ENCODE results near the gene TMEM131L.

DNA sequence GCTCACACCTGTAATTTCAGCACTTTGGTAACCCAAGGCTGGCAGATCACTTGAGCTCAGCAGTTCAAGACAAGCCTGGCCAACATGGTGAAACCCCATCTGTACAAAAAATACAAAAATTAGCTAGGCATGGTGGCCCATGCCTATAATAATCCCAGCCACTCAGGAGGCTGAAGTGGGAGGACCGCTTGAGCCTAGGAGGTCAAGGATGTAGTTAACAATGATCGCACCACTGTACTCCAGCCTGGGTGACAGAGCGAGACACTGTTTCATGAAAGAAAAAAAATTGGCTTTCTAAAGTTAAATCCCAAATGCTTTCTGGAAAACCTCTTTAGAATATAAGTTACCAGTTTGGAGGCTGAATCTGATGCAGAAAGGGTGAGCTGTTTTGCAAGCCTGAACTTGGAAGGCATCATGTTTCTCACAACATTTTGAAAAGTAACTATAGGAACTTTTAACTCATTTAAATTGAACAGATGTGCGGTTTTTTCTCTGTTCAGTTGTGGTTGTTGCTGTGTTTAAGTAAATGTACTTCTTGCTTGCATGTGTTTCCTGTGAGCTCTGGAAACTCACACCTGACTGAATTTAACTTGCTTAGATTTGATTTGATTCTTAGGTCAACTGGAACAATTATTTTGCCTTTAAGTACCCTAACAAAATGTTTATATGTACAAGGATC lies 39.8 kb upstream of the TMEM131L start:
- no peak for TF ChIP-seq CTCF (IDR thresholded peaks at IDR 0.05; ENCODE audit: extremely low read depth in 1 of 2, insufficient read depth in 1 of 2, low read depth in 1 of 2, low read length in 2 of 2)
- TF ChIP-seq POLR2A (IDR thresholded peaks at IDR 0.05; ENCODE audit: low read depth, low read length): no peak
- no peak for TF ChIP-seq POLR2AphosphoS5 (IDR thresholded peaks at IDR 0.05; ENCODE audit: insufficient read depth, low read depth, low read length)
- TF ChIP-seq EZH2 (IDR thresholded peaks at IDR 0.05; ENCODE audit: borderline replicate concordance, low read depth, low read length, severe bottlenecking): no peak
- TF ChIP-seq MYC (IDR thresholded peaks at IDR 0.05; ENCODE audit: low read depth, low read length): no peak
- no peak for TF ChIP-seq MAX (IDR thresholded peaks at IDR 0.05; ENCODE audit: insufficient read depth, insufficient read length)
- TF ChIP-seq JUN (IDR thresholded peaks at IDR 0.05; ENCODE audit: borderline replicate concordance, insufficient read depth, insufficient read length, low read depth): no peak

All from endothelial cell of umbilical vein (primary cell).